H9 (cell line): ENCODE measurements around the gene ACSL6. TPM values are rescaled to one million over a fixed set of nuclear protein-coding genes. Genes with fewer than 3 reads are reported as not detected.

Experiments
- DNase-seq: peaks from one replicate; pipeline ENCODE4 v3.0.0-alpha.2; 2017
- H2AFZ ChIP-seq: one replicate; pipeline ENCODE4 v1.6.1; 2013; ENCODE audit warnings: mild to moderate bottlenecking, low read length, control low read depth, moderate library complexity
- H2AK5ac ChIP-seq: 2 replicates; pipeline ENCODE4 v1.6.1; 2013; ENCODE audit warnings: low read length, control low read depth, mixed read lengths; ENCODE audit not compliant: insufficient read length
- H2BK120ac ChIP-seq: one replicate; pipeline ENCODE4 v1.6.1; 2013; ENCODE audit warnings: low read depth, mild to moderate bottlenecking, low read length, control low read depth, inconsistent platforms; ENCODE audit not compliant: poor library complexity, severe bottlenecking
- H2BK12ac ChIP-seq: 2 replicates; pipeline ENCODE4 v1.6.1; 2013; ENCODE audit warnings: low read length, control low read depth, mixed read lengths, low read depth; ENCODE audit not compliant: insufficient read length
- H2BK15ac ChIP-seq: 2 replicates; pipeline ENCODE4 v1.6.1; 2013; ENCODE audit warnings: low read depth, low read length, control low read depth
- H2BK20ac ChIP-seq: one replicate; pipeline ENCODE4 v1.6.1; 2013; ENCODE audit warnings: low read depth, mild to moderate bottlenecking, low read length, control low read depth, inconsistent platforms; ENCODE audit not compliant: poor library complexity, severe bottlenecking
- H2BK5ac ChIP-seq: 2 replicates; pipeline ENCODE4 v1.6.1; 2013; ENCODE audit warnings: low read length, control low read depth, mixed read lengths; ENCODE audit not compliant: insufficient read length
- H3K14ac ChIP-seq: 2 replicates; pipeline ENCODE4 v1.6.1; 2013; ENCODE audit warnings: low read length, control low read depth; ENCODE audit not compliant: insufficient read depth
- H3K18ac ChIP-seq: 2 replicates; pipeline ENCODE4 v1.6.1; 2013; ENCODE audit warnings: low read depth, mild to moderate bottlenecking, mixed read lengths, low read length, control low read depth; ENCODE audit not compliant: insufficient read length
- H3K23ac ChIP-seq: 2 replicates; pipeline ENCODE4 v1.6.1; 2013; ENCODE audit warnings: low read length, control low read depth, mixed read lengths, low read depth; ENCODE audit not compliant: insufficient read length
- H3K23me2 ChIP-seq: 2 replicates; pipeline ENCODE4 v1.6.1; 2013; ENCODE audit warnings: low read depth, mild to moderate bottlenecking, mixed read lengths, low read length, control low read depth; ENCODE audit not compliant: insufficient read length, poor library complexity, severe bottlenecking
- H3K27ac ChIP-seq: 2 replicates; pipeline ENCODE4 v1.5.1; 2013; ENCODE audit warnings: low read length, control low read depth, mixed read lengths, low read depth; ENCODE audit not compliant: insufficient read length
- H3K27me3 ChIP-seq: 2 replicates; pipeline ENCODE4 v1.6.1; 2013; ENCODE audit warnings: low read length, control low read depth, inconsistent platforms; ENCODE audit not compliant: insufficient read depth
- H3K4ac ChIP-seq: 2 replicates; pipeline ENCODE4 v1.6.1; 2013; ENCODE audit warnings: low read depth, mild to moderate bottlenecking, control low read depth, inconsistent platforms, low read length, moderate library complexity
- H3K4me1 ChIP-seq: 2 replicates; pipeline ENCODE4 v1.6.1; 2013; ENCODE audit warnings: low read length, control low read depth, inconsistent platforms; ENCODE audit not compliant: insufficient read depth
- H3K4me2 ChIP-seq: 2 replicates; pipeline ENCODE4 v1.6.1; 2013; ENCODE audit warnings: low read length, control low read depth, mixed read lengths; ENCODE audit not compliant: insufficient read length, insufficient read depth
- H3K56ac ChIP-seq: 2 replicates; pipeline ENCODE4 v1.6.1; 2013; ENCODE audit warnings: low read depth, mild to moderate bottlenecking, mixed read lengths, low read length, control low read depth; ENCODE audit not compliant: insufficient read length
- H3K79me1 ChIP-seq: 2 replicates; pipeline ENCODE4 v1.6.1; 2013; ENCODE audit warnings: low read depth, mild to moderate bottlenecking, moderate library complexity, low read length, control low read depth, inconsistent platforms; ENCODE audit not compliant: insufficient read depth, poor library complexity, severe bottlenecking
- H3K79me2 ChIP-seq: 2 replicates; pipeline ENCODE4 v1.6.1; 2013; ENCODE audit warnings: low read length, control low read depth, inconsistent platforms; ENCODE audit not compliant: insufficient read depth
- H3K9ac ChIP-seq: 2 replicates; pipeline ENCODE4 v1.6.1; 2013; ENCODE audit warnings: low read length, control low read depth, mixed read lengths; ENCODE audit not compliant: insufficient read length; ENCODE audit errors: extremely low read depth
- H3K9me3 ChIP-seq: one replicate; pipeline ENCODE4 v1.6.1; 2013; ENCODE audit warnings: low read depth, low read length, inconsistent platforms; ENCODE audit not compliant: control insufficient read depth
- H3T11ph ChIP-seq: one replicate; pipeline ENCODE4 v1.6.1; 2013; ENCODE audit warnings: mild to moderate bottlenecking, low read length, control low read depth, inconsistent platforms
- H4K20me1 ChIP-seq: one replicate; pipeline ENCODE4 v1.6.1; 2013; ENCODE audit not compliant: control insufficient read depth, insufficient read length, insufficient read depth
- H4K5ac ChIP-seq: 2 replicates; pipeline ENCODE4 v1.6.1; 2013; ENCODE audit warnings: low read depth, mild to moderate bottlenecking, mixed read lengths, low read length, control low read depth; ENCODE audit not compliant: insufficient read length
- H4K8ac ChIP-seq: replicated peaks from 2 replicates; pipeline ENCODE4 v1.6.1; 2013; ENCODE audit warnings: low read length, control low read depth, mixed read lengths, low read depth; ENCODE audit not compliant: insufficient read length
- H4K91ac ChIP-seq: 2 replicates; pipeline ENCODE4 v1.6.1; 2013; ENCODE audit warnings: low read depth, mild to moderate bottlenecking, moderate library complexity, mixed read lengths, low read length, control low read depth; ENCODE audit not compliant: insufficient read length
- H3K27ac Mint-ChIP-seq, 3 experiments: 2 replicates in 2 of 3; 3 replicates in 1 of 3; pipeline ENCODE4 v1.8.0; 2020 to 2021; ENCODE audit warnings: mixed read lengths in 3 of 3, mild to moderate bottlenecking in 1 of 3, moderate library complexity in 1 of 3
- H3K27me3 Mint-ChIP-seq: 2 replicates; pipeline ENCODE4 v1.8.0; 2021; ENCODE audit warnings: low read depth, mild to moderate bottlenecking, moderate library complexity, mixed read lengths
- H3K36me3 Mint-ChIP-seq, 3 experiments: 2 replicates in 2 of 3; 3 replicates in 1 of 3; pipeline ENCODE4 v1.8.0; 2020 to 2021; ENCODE audit warnings: low read depth in 3 of 3, mixed read lengths in 3 of 3; ENCODE audit not compliant: insufficient read depth in 1 of 3
- H3K4me1 Mint-ChIP-seq, 2 experiments: 2 replicates each; pipeline ENCODE4 v1.8.0; 2020; ENCODE audit warnings: mixed read lengths in 2 of 2
- H3K4me3 Mint-ChIP-seq, 2 experiments: 2 replicates in 1 of 2; 3 replicates in 1 of 2; pipeline ENCODE4 v1.8.0; 2020 to 2021; ENCODE audit warnings: mild to moderate bottlenecking in 2 of 2, mixed read lengths in 2 of 2, moderate library complexity in 1 of 2
- H3K9me3 Mint-ChIP-seq, 2 experiments: 2 replicates in 1 of 2; 3 replicates in 1 of 2; pipeline ENCODE4 v1.8.0; 2020; ENCODE audit warnings: mild to moderate bottlenecking in 2 of 2, mixed read lengths in 2 of 2, moderate library complexity in 1 of 2
- CTCF ChIP-seq: fragments of 200-600 bp; sonication (generic); conservative IDR thresholded peaks from 3 replicates; pipeline ENCODE4 v1.8.0; 2021; ENCODE audit warnings: antibody characterized with exemption, mild to moderate bottlenecking
- WGBS: extraction: QIAGEN DNeasy Blood & Tissue Kit; methylation state at CpG from one replicate; pipeline ENCODE4 v1.1.7; 2013; ENCODE audit warnings: missing lambda C conversion rate, low lambda C conversion rate, mixed read lengths; ENCODE audit not compliant: insufficient read length; ENCODE audit errors: extremely low coverage; 5-methylcytosine and 5-hydroxymethylcytosine counted together
- total RNA-seq: library from RNA; stranded (reverse); gene quantifications from 2 replicates; pipeline ENCODE4 v1.2.1, GENCODE V29; 2021

Gene ACSL6
- total RNA-seq, 1 experiment from 2014 or later: 1.6 TPM

GRCh38 chr5:132030610-132031009 is 19.2 kb upstream of the ACSL6 start:
- no peak for DNase-seq
- Histone ChIP-seq H4K20me1 (no peaks in the 10 kb centered on the region), H4K91ac (no peak overlapping the region), H3K79me2 (no peaks in the 10 kb centered on the region), H3K23me2 (no peaks in the 10 kb centered on the region), H4K8ac (no peak overlapping the region), H3K18ac (no peak overlapping the region), H3K4ac (no peak overlapping the region), H2BK15ac (no peak overlapping the region), H3K4me1 (no peaks in the 10 kb centered on the region), H3K9me3 (no peaks in the 10 kb centered on the region), H2BK5ac (no peak overlapping the region), H3T11ph (no peak overlapping the region), H3K9ac (no peak overlapping the region), H2AFZ (no peak overlapping the region), H3K79me1 (no peaks in the 10 kb centered on the region), H2BK20ac (no peak overlapping the region), H3K23ac (no peak overlapping the region), H2AK5ac (no peak overlapping the region), H2BK12ac (no peak overlapping the region), H3K4me2 (no peak overlapping the region), H3K27ac (no peak overlapping the region), H4K5ac (no peak overlapping the region), H3K27me3 (no peaks in the 10 kb centered on the region), H3K14ac (no peak overlapping the region), H3K56ac (no peak overlapping the region), H2BK120ac (no peak overlapping the region)
- Mint-ChIP-seq H3K27me3 (0 out of 2 replicates have a peak, but pooled peaks cover 2% of the 10 kb centered on the region), H3K36me3 (no peaks in the 10 kb centered on the region), H3K9me3 (no peaks in the 10 kb centered on the region), H3K4me3 (no peak overlapping the region), H3K27ac (no peak overlapping the region), H3K4me1 (no peaks in the 10 kb centered on the region)
- no peak for TF ChIP-seq CTCF
- WGBS: no CpG with 5 or more reads among the region's 2 CpGs
